Trophoblast cell (in vitro differentiated cells and primary cell): ENCODE data around the gene SEZ6L.

ENCODE experiments used
- DNase-seq, 2 donors: peaks; one replicate each; pipeline ENCODE4 v3.0.0-alpha.2; 2016
- H2AFZ ChIP-seq: 2 replicates; pipeline ENCODE4 v1.6.1; 2013; ENCODE audit warnings: low read length, moderate library complexity, mild to moderate bottlenecking; ENCODE audit not compliant: insufficient read depth, poor library complexity
- H2AK5ac ChIP-seq: 2 replicates; pipeline ENCODE4 v1.6.1; 2013; ENCODE audit warnings: mild to moderate bottlenecking, low read length
- H2BK120ac ChIP-seq: 2 replicates; pipeline ENCODE4 v1.6.1; 2013; ENCODE audit warnings: low read length, mild to moderate bottlenecking, moderate library complexity; ENCODE audit not compliant: insufficient read depth, poor library complexity
- H2BK12ac ChIP-seq: 2 replicates; pipeline ENCODE4 v1.6.1; 2013; ENCODE audit warnings: mild to moderate bottlenecking, low read length, moderate library complexity
- H2BK5ac ChIP-seq: 2 replicates; pipeline ENCODE4 v1.6.1; 2013; ENCODE audit warnings: low read length, low read depth, moderate library complexity, mild to moderate bottlenecking; ENCODE audit not compliant: poor library complexity
- H3K14ac ChIP-seq: 2 replicates; pipeline ENCODE4 v1.6.1; 2013; ENCODE audit warnings: mild to moderate bottlenecking, low read length
- H3K18ac ChIP-seq: 2 replicates; pipeline ENCODE4 v1.6.1; 2013; ENCODE audit warnings: mild to moderate bottlenecking, low read length
- H3K23ac ChIP-seq: 2 replicates; pipeline ENCODE4 v1.6.1; 2013; ENCODE audit warnings: low read length
- H3K27ac ChIP-seq: 2 replicates; pipeline ENCODE4 v1.5.1; 2013; ENCODE audit warnings: low read depth, mild to moderate bottlenecking, inconsistent platforms, low read length, moderate library complexity
- H3K27me3 ChIP-seq: 2 replicates; pipeline ENCODE4 v1.6.1; 2013; ENCODE audit warnings: inconsistent platforms, mild to moderate bottlenecking, low read length, moderate library complexity; ENCODE audit not compliant: insufficient read depth
- H3K36me3 ChIP-seq, 2 experiments: 1 replicate in 1 of 2; 2 replicates in 1 of 2; pipeline ENCODE4 v1.6.1; 2013; ENCODE audit warnings: low read length in 2 of 2, mild to moderate bottlenecking in 2 of 2, moderate library complexity in 1 of 2; ENCODE audit not compliant: insufficient read depth in 2 of 2, control insufficient read depth in 1 of 2
- H3K4ac ChIP-seq: 2 replicates; pipeline ENCODE4 v1.6.1; 2013; ENCODE audit warnings: low read depth, mild to moderate bottlenecking, low read length, moderate library complexity
- H3K4me1 ChIP-seq, 2 experiments: 1 replicate in 1 of 2; 2 replicates in 1 of 2; pipeline ENCODE4 v1.6.1; 2013; ENCODE audit warnings: low read length in 2 of 2, mild to moderate bottlenecking in 2 of 2, moderate library complexity in 1 of 2; ENCODE audit not compliant: insufficient read depth in 2 of 2, control insufficient read depth in 1 of 2
- H3K4me2 ChIP-seq: 2 replicates; pipeline ENCODE4 v1.6.1; 2013; ENCODE audit warnings: inconsistent platforms, mild to moderate bottlenecking, low read length, moderate library complexity
- H3K4me3 ChIP-seq: 2 replicates; pipeline ENCODE4 v1.5.1; 2013; ENCODE audit warnings: mild to moderate bottlenecking, low read depth, low read length, inconsistent platforms
- H3K79me1 ChIP-seq: one replicate; pipeline ENCODE4 v1.6.1; 2013; ENCODE audit warnings: low read length
- H3K79me2 ChIP-seq: 2 replicates; pipeline ENCODE4 v1.6.1; 2013; ENCODE audit warnings: low read length, mild to moderate bottlenecking; ENCODE audit not compliant: control insufficient read depth, insufficient read depth, poor library complexity
- H3K9ac ChIP-seq: 2 replicates; pipeline ENCODE4 v1.6.1; 2013; ENCODE audit warnings: mild to moderate bottlenecking, low read length
- H3K9me3 ChIP-seq: 2 replicates; pipeline ENCODE4 v1.6.1; 2013; ENCODE audit warnings: low read depth, mild to moderate bottlenecking, control low read depth, inconsistent platforms, low read length; ENCODE audit not compliant: insufficient read depth
- H4K12ac ChIP-seq: 2 replicates; pipeline ENCODE4 v1.6.1; 2013; ENCODE audit warnings: low read depth, mild to moderate bottlenecking, low read length, moderate library complexity
- H4K8ac ChIP-seq: 2 replicates; pipeline ENCODE4 v1.6.1; 2013; ENCODE audit warnings: low read depth, mild to moderate bottlenecking, low read length, moderate library complexity
- H4K91ac ChIP-seq: one replicate; pipeline ENCODE4 v1.6.1; 2013; ENCODE audit warnings: low read depth, mild to moderate bottlenecking, low read length, moderate library complexity
- WGBS: extraction: QIAGEN DNeasy Blood & Tissue Kit; methylation state at CpG from one replicate; pipeline ENCODE4 v1.1.7; 2013; ENCODE audit warnings: missing lambda C conversion rate; ENCODE audit not compliant: insufficient read length, insufficient coverage; ENCODE audit errors: extremely low coverage; 5-methylcytosine and 5-hydroxymethylcytosine counted together

SEZ6L gene

DNA sequence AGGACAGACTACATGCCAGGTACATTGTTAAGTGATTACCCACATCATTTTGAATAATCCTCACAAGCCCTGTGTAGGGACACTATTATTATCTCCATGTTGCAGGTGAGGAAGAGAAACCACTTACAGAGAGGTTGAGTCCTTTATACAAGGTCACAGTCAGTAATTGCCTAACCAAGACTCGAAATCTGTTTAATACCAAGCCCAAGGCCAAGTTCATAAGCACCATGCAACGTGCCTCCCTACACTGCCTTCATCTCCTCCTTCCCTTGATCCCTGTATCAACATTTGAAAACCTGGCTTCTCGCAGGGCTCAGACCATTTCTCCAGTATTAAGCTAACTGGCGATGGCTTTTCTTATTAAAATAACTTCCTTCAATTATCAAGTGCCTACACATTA, 41.7 kb upstream of the SEZ6L start:
- H2BK12ac ChIP-seq, result no peak overlapping the region
- H3K4me2 ChIP-seq, result no peak overlapping the region
- H3K27ac ChIP-seq, result no peak overlapping the region
- no peak overlapping the region for H3K18ac ChIP-seq
- no peaks in the 10 kb centered on the region for H3K79me1 ChIP-seq
- H3K9me3 ChIP-seq, result no peaks in the 10 kb centered on the region
- H3K4me3 ChIP-seq, result no peak overlapping the region
- no peaks in the 10 kb centered on the region for H3K27me3 ChIP-seq
- no CpG with 5 or more reads among the region's 4 CpGs for WGBS
- DNase-seq, result no peak
- no peaks in the 10 kb centered on the region for H3K36me3 ChIP-seq
- H2BK120ac ChIP-seq, result no peak overlapping the region
- H3K9ac ChIP-seq, result no peak overlapping the region
- H4K8ac ChIP-seq, result no peak overlapping the region
- no peak overlapping the region for H2AFZ ChIP-seq
- no peak overlapping the region for H2BK5ac ChIP-seq
- no peak overlapping the region for H4K12ac ChIP-seq
- no peak overlapping the region for H2AK5ac ChIP-seq
- H3K4ac ChIP-seq, result no peak overlapping the region
- no peak overlapping the region for H3K23ac ChIP-seq
- no peak overlapping the region for H3K14ac ChIP-seq
- no peaks in the 10 kb centered on the region for H3K4me1 ChIP-seq
- no peak overlapping the region for H4K91ac ChIP-seq
- no peaks in the 10 kb centered on the region for H3K79me2 ChIP-seq

DNA sequence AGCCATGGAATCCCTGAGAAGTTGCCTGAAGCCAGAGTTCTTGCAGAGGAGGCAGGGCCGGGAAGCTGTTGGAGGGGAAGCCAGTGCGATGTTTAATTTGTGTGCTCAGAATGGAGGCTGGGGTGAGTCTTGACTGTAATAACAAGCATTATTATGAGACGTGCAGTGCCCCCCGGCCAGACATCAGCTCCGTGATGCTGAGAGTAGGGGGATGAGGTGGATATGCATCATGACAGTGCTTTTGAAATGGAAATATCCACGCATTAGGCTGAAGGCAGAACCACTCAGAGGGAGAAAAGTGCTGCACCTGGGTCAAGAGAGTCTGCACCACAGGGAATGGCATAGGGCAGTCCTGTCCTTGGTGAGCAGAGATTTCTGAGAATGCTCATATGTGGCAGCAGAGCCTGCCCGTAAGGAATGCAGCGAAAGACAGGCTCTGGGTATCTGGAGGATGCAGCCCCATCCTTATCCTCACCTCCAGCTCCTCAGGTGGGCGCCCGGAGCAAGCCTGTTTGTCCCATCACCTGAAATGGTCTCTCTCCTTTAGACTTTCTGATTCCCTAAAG, 37.6 kb upstream of the SEZ6L start:
- Histone ChIP-seq H3K4ac (no peak overlapping the region), H3K36me3 (no peaks in the 10 kb centered on the region), H3K79me1 (no peaks in the 10 kb centered on the region), H3K18ac (no peak overlapping the region), H3K14ac (no peak overlapping the region), H4K91ac (no peak overlapping the region), H3K27me3 (no peaks in the 10 kb centered on the region), H4K8ac (no peak overlapping the region), H2BK5ac (no peak overlapping the region), H3K79me2 (no peaks in the 10 kb centered on the region), H2AK5ac (no peak overlapping the region), H2AFZ (no peak overlapping the region), H2BK120ac (no peak overlapping the region), H3K4me3 (no peak overlapping the region), H3K27ac (no peak overlapping the region), H3K9ac (no peak overlapping the region), H4K12ac (no peak overlapping the region), H3K4me2 (no peak overlapping the region), H3K9me3 (no peaks in the 10 kb centered on the region), H3K23ac (no peak overlapping the region), H2BK12ac (no peak overlapping the region), H3K4me1 (no peaks in the 10 kb centered on the region)
- no CpG with 5 or more reads among the region's 10 CpGs for WGBS
- DNase-seq, result no peak

DNA sequence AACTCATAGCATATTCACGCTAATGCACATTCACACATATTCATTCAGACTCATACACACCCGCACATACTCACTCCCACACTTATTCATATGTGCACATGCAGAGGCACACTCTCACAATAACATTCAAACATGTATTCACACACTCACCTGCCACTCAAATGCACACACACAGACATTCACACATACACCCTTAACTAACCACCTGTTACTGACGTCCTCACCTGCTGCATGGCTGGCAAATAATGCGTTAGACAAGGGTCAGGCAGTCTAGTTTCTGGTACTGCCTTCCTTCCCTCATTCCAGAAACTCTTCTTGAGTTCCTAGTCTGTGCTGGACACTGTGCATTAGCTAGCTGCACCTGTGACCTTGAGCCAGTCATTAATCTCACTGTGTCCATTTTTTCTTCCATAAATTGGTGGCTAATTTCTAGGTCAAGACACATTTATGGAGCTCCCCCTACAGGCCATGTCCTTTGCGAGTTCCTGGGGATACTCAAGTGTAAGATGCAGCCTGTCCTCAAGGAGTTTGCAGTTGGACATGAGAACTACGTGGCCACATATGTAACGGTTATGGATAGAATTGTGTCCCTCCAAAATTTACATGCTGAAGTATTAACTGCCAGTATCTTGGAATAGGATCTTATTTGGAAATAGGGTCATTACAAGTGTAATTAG, 34.5 kb upstream of the SEZ6L start:
- H3K79me2 ChIP-seq, result no peaks in the 10 kb centered on the region
- H3K23ac ChIP-seq, result no peak overlapping the region
- no peak overlapping the region for H2BK12ac ChIP-seq
- H3K36me3 ChIP-seq, result no peaks in the 10 kb centered on the region
- no peak overlapping the region for H3K4ac ChIP-seq
- no peak overlapping the region for H3K9ac ChIP-seq
- H3K4me2 ChIP-seq, result no peak overlapping the region
- no peak overlapping the region for H4K12ac ChIP-seq
- no peak overlapping the region for H4K8ac ChIP-seq
- no peak overlapping the region for H3K14ac ChIP-seq
- no peak overlapping the region for H3K18ac ChIP-seq
- H3K4me3 ChIP-seq, result no peak overlapping the region
- H2BK5ac ChIP-seq, result no peak overlapping the region
- 100% methylated on average over 2 of the region's 7 CpGs for WGBS
- no peaks in the 10 kb centered on the region for H3K79me1 ChIP-seq
- no peak overlapping the region for H2AK5ac ChIP-seq
- no peaks in the 10 kb centered on the region for H3K9me3 ChIP-seq
- H3K27me3 ChIP-seq, result no peaks in the 10 kb centered on the region
- no peaks in the 10 kb centered on the region for H3K4me1 ChIP-seq
- H4K91ac ChIP-seq, result no peak overlapping the region
- H2BK120ac ChIP-seq, result no peak overlapping the region
- no peak overlapping the region for H3K27ac ChIP-seq
- H2AFZ ChIP-seq, result no peak overlapping the region
- no peak for DNase-seq

DNA sequence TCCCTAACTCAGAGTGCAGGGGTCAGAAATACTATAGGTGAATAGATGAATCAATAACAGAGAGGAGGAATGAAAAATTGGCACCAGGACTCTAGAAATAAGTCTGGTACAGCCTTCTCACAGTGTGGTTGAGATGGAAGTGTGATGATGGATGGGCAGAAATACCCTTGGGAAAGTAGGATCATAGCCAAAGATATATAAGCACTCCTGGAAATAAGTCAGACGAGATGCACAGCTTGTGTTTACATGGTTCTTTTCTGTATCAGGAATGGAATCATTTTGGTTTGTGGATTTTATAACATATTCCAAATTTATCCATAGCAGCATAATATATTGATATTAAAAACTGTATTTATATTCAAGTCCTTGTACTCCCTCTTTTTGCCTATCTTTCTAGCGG, 33.5 kb upstream of the SEZ6L start:
- H3K4ac ChIP-seq, result no peak overlapping the region
- no peak overlapping the region for H2BK12ac ChIP-seq
- no peaks in the 10 kb centered on the region for H3K79me1 ChIP-seq
- no peak overlapping the region for H3K14ac ChIP-seq
- no peak for DNase-seq
- H4K12ac ChIP-seq, result no peak overlapping the region
- H3K4me3 ChIP-seq, result no peak overlapping the region
- no peaks in the 10 kb centered on the region for H3K27me3 ChIP-seq
- H3K4me1 ChIP-seq, result no peaks in the 10 kb centered on the region
- no CpG with 5 or more reads among the region's 2 CpGs for WGBS
- no peak overlapping the region for H2AK5ac ChIP-seq
- no peak overlapping the region for H3K23ac ChIP-seq
- no peak overlapping the region for H2BK120ac ChIP-seq
- no peak overlapping the region for H3K27ac ChIP-seq
- no peak overlapping the region for H2BK5ac ChIP-seq
- H3K36me3 ChIP-seq, result no peaks in the 10 kb centered on the region
- H3K18ac ChIP-seq, result no peak overlapping the region
- H3K4me2 ChIP-seq, result no peak overlapping the region
- no peak overlapping the region for H4K91ac ChIP-seq
- no peak overlapping the region for H2AFZ ChIP-seq
- no peaks in the 10 kb centered on the region for H3K9me3 ChIP-seq
- no peak overlapping the region for H3K9ac ChIP-seq
- no peaks in the 10 kb centered on the region for H3K79me2 ChIP-seq
- no peak overlapping the region for H4K8ac ChIP-seq
